Coronary artery (tissue), 2 donors: ENCODE measurements around the gene C1orf21.
"Not testable (repeated sequence)": the region's sequence is repeated elsewhere in the genome, so short reads cannot be mapped to it uniquely, and the experiment has no call there.

Experiments
- DNase-seq: peaks from one replicate; pipeline ENCODE4 v3.0.0-alpha.2; 2017; ENCODE audit warnings: low spot score
- H3K27ac ChIP-seq, 2 donors: fragments of 200-600 bp; sonication (generic); one replicate each; pipeline ENCODE4 v1.5.1; 2016 to 2019
- H3K4me3 ChIP-seq: fragments of 200-600 bp; sonication (generic); 2 replicates; pipeline ENCODE4 v1.5.1; 2016; ENCODE audit warnings: mild to moderate bottlenecking, moderate library complexity
- TF ChIP-seq, protein P1 (sequence below): fragments of 200-600 bp; sonication (generic); IDR thresholded peaks from one replicate; pipeline ENCODE4 v1.5.1; 2019; ENCODE audit warnings: antibody characterized with exemption

C1orf21 gene

GRCh38 chr1:184386312-184387068 lies at the start of gene C1orf21:
Gene C1orf21 (plus strand): TSS chr1:184387029. CDS start chr1:184477510, 90,481 bp downstream.
- H3K27ac ChIP-seq: peak within 1 kb of the TSS; percentile 75 to 85
- TF ChIP-seq, protein P1, sequence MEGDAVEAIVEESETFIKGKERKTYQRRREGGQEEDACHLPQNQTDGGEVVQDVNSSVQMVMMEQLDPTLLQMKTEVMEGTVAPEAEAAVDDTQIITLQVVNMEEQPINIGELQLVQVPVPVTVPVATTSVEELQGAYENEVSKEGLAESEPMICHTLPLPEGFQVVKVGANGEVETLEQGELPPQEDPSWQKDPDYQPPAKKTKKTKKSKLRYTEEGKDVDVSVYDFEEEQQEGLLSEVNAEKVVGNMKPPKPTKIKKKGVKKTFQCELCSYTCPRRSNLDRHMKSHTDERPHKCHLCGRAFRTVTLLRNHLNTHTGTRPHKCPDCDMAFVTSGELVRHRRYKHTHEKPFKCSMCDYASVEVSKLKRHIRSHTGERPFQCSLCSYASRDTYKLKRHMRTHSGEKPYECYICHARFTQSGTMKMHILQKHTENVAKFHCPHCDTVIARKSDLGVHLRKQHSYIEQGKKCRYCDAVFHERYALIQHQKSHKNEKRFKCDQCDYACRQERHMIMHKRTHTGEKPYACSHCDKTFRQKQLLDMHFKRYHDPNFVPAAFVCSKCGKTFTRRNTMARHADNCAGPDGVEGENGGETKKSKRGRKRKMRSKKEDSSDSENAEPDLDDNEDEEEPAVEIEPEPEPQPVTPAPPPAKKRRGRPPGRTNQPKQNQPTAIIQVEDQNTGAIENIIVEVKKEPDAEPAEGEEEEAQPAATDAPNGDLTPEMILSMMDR: no peak
- peak within 1 kb of the TSS; percentile 88 for H3K4me3 ChIP-seq
- DNase-seq: peak; percentile 89

- not testable (repeated sequence) for H3K4me3 ChIP-seq, H3K27ac ChIP-seq, DNase-seq
Measured at GRCh38 chr1:184337865-184338264, 49.0 kb upstream of the C1orf21 start.

DNA sequence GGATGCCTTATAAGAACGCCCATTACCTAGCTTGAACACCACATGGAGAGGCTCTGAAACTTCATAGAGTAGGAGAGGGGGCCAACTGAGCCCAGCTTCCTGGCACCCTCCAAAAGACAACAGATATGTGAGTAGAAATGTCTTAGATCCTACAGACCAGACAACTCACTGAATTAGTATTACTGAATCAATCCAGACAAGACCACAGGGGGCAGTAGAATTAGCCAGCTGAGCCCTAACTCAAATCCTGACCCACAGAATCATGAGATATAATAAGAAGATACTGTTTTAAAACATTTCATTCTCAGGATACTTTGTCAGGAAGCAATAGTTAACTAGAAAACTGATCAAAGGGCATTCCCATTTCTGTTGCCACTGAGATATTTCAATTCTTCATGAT lies 45.8 kb upstream of the C1orf21 start:
- no peak for DNase-seq
- no peak overlapping the region for H3K27ac ChIP-seq
- no peak overlapping the region for H3K4me3 ChIP-seq
- TF ChIP-seq, protein P1: no peak

GRCh38 chr1:184350573-184350972 lies 36.3 kb upstream of the C1orf21 start:
- TF ChIP-seq, protein P1: no peak
- no peak for DNase-seq
- no peak overlapping the region for H3K27ac ChIP-seq
- no peak overlapping the region for H3K4me3 ChIP-seq

GRCh38 chr1:184351416-184351975 lies 35.3 kb upstream of the C1orf21 start:
- no peak for DNase-seq
- Histone ChIP-seq H3K4me3 (no peak overlapping the region), H3K27ac (no peak overlapping the region)
- TF ChIP-seq, protein P1: no peak

DNA sequence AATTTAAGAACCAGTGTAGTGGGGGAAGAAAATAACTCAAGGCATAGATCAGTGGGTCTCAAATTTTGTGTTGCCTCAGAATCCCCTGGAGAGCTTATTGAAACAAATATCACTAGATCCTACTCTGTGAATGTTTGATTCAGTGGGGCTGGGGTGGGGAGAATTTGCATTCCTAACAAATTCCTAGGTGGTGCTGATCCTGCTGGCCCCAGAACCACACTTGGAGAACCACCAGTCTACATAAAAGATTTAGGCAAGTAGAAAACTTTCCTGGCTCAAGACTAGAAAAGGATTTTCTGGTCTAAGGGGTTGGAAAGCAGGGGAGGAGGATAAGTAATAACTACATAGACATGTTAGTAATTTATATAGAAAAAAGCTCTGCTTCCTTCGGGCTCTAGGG lies 34.1 kb upstream of the C1orf21 start:
- H3K27ac ChIP-seq: no peak overlapping the region
- DNase-seq: no peak
- TF ChIP-seq, protein P1: no peak
- no peak overlapping the region for H3K4me3 ChIP-seq

- DNase-seq: no peak
- TF ChIP-seq, protein P1: no peak
- H3K27ac ChIP-seq: no peak overlapping the region
- H3K4me3 ChIP-seq: no peak overlapping the region
Measured at GRCh38 chr1:184354719-184355118, 32.1 kb upstream of the C1orf21 start.
